Astrocyte of the spinal cord (primary cell): ENCODE data around the gene PHACTR4.
"Not testable (repeated sequence)": the region's sequence is repeated elsewhere in the genome, so short reads cannot be mapped to it uniquely, and the experiment has no call there.

Source experiments
- DNase-seq: peaks from one replicate; pipeline ENCODE4 v3.0.0; 2011; ENCODE audit warnings: low read depth, low spot score
- H3K4me3 ChIP-seq: 2 replicates; pipeline ENCODE4 v1.5.1; 2011; ENCODE audit warnings: low read depth, mild to moderate bottlenecking, low read length, moderate library complexity
- CTCF ChIP-seq: IDR thresholded peaks from 2 replicates; pipeline ENCODE4 v1.5.1; 2012; ENCODE audit warnings: low read depth, mild to moderate bottlenecking, low read length, inconsistent platforms
- in situ Hi-C: cut with HindIII; loops from 2 replicates; pipeline ENCODE4 v1.10.0; 2017; ENCODE audit warnings: low sequenced_read_pairs

The PHACTR4 gene

GRCh38 chr1:28510970-28511440, 141.5 kb downstream of the PHACTR4 start:
- TF ChIP-seq CTCF: no peak
- DNase-seq: peak; percentile 49
- no peak overlapping the region for H3K4me3 ChIP-seq
- in situ Hi-C loops: no loop called here

GRCh38 chr1:28512058-28512611, 142.6 kb downstream of the PHACTR4 start:
- in situ Hi-C loops: no loop called here
- no peak overlapping the region for H3K4me3 ChIP-seq
- peak; percentile 27 for DNase-seq
- no peak for TF ChIP-seq CTCF

GRCh38 chr1:28514445-28514933, 144.9 kb downstream of the PHACTR4 start:
- in situ Hi-C loops: not testable (repeated sequence)

GRCh38 chr1:28516518-28516956, 147.0 kb downstream of the PHACTR4 start:
- no peak for DNase-seq
- in situ Hi-C loops: no loop called here
- H3K4me3 ChIP-seq: no peak overlapping the region
- no peak for TF ChIP-seq CTCF

More at GRCh38 chr1:28514445-28514933, 144.9 kb downstream of the PHACTR4 start:
- H3K4me3 ChIP-seq: not testable (repeated sequence)
- peak; percentile 20 for DNase-seq

- DNase-seq: no peak
- H3K4me3 ChIP-seq: peak overlapping the region; percentile 71
- in situ Hi-C loops: no loop called here
- TF ChIP-seq CTCF: no peak
Observed at GRCh38 chr1:28517649-28517999, 148.1 kb downstream of the PHACTR4 start.

- H3K4me3 ChIP-seq: peak overlapping the region; percentile 71
- in situ Hi-C loops: no loop called here
- peak; percentile 90 for DNase-seq
- TF ChIP-seq CTCF: peak; percentile 95
Observed at GRCh38 chr1:28518000-28518744, 148.6 kb downstream of the PHACTR4 start.

- in situ Hi-C loops: no loop called here
- no peak for DNase-seq
- no peak for TF ChIP-seq CTCF
- peak overlapping the region; percentile 71 for H3K4me3 ChIP-seq
Observed at GRCh38 chr1:28518745-28519341, 149.3 kb downstream of the PHACTR4 start.
